HCT116 (cell line): ENCODE results near the gene SYT10.

Experiments used
- CBX3 ChIP-seq: IDR thresholded peaks from 2 replicates; pipeline ENCODE4 v1.6.1; 2012; ENCODE audit warnings: low read depth
- CEBPB ChIP-seq: IDR thresholded peaks from 2 replicates; pipeline ENCODE4 v1.6.1; 2012; ENCODE audit warnings: low read depth
- EZH2 ChIP-seq: fragments of 200-600 bp; sonication (generic); IDR thresholded peaks from 2 replicates; pipeline ENCODE4 v1.6.1; 2017; ENCODE audit warnings: antibody characterized with exemption, mixed run types
- EZH2phosphoT487 ChIP-seq: fragments of 200-600 bp; IDR thresholded peaks from 2 replicates; pipeline ENCODE4 v1.6.1; 2018; ENCODE audit warnings: antibody characterized with exemption, borderline replicate concordance
- FOSL1 ChIP-seq: IDR thresholded peaks from 2 replicates; pipeline ENCODE4 v1.6.1; 2012; ENCODE audit warnings: low read depth
- JUND ChIP-seq: IDR thresholded peaks from 2 replicates; pipeline ENCODE4 v1.6.1; 2012
- POLR2A ChIP-seq: IDR thresholded peaks from 2 replicates; pipeline ENCODE4 v1.7.0; 2011; ENCODE audit warnings: borderline replicate concordance; ENCODE audit not compliant: insufficient read depth, insufficient read length; ENCODE audit errors: extremely low read depth
- POLR2AphosphoS5 ChIP-seq: IDR thresholded peaks from 2 replicates; pipeline ENCODE4 v1.6.1; 2011; ENCODE audit warnings: mild to moderate bottlenecking, low read depth, low read length, moderate library complexity
- RAD21 ChIP-seq: IDR thresholded peaks from 2 replicates; pipeline ENCODE4 v1.6.1; 2012; ENCODE audit warnings: low read depth, mild to moderate bottlenecking
- YY1 ChIP-seq: IDR thresholded peaks from 2 replicates; pipeline ENCODE4 v1.6.1; 2011; ENCODE audit warnings: low read length, low read depth, moderate library complexity, mild to moderate bottlenecking; ENCODE audit not compliant: insufficient replicate concordance; ENCODE audit errors: extremely low read depth
- ZBTB33 ChIP-seq: IDR thresholded peaks from 2 replicates; pipeline ENCODE4 v1.6.1; 2011; ENCODE audit warnings: mild to moderate bottlenecking, low read length, moderate library complexity; ENCODE audit not compliant: insufficient replicate concordance; ENCODE audit errors: extremely low read depth
- ZNF274 ChIP-seq: fragments of 200-500 bp; sonication (Bioruptor generic); IDR thresholded peaks from 2 replicates; pipeline ENCODE4 v1.6.1; 2014; ENCODE audit warnings: mild to moderate bottlenecking, low read depth, low read length, inconsistent platforms
- TF ChIP-seq, protein P1 (sequence below), 3 experiments: fragments of 200-600 bp in 1 of 3; sonication (generic) in 1 of 3; IDR thresholded peaks in 2 of 3; conservative IDR thresholded peaks in 1 of 3; 2 replicates each; pipeline ENCODE4 v1.5.1; 2012 to 2017; ENCODE audit warnings: low read depth in 2 of 3, low read length in 2 of 3, antibody characterized with exemption in 1 of 3, borderline replicate concordance in 1 of 3, control low read depth in 1 of 3, mild to moderate bottlenecking in 1 of 3, mixed read lengths in 1 of 3, mixed run types in 1 of 3, moderate library complexity in 1 of 3; ENCODE audit not compliant: insufficient read depth in 1 of 3
- TF ChIP-seq, protein P2 (sequence below): IDR thresholded peaks from 2 replicates; pipeline ENCODE4 v1.6.1; 2012; ENCODE audit warnings: low read depth

GRCh38 chr12:33439587-33440011, at the start of gene SYT10:
- no peak for TF ChIP-seq POLR2AphosphoS5
- TF ChIP-seq POLR2A: no peak
- TF ChIP-seq RAD21: no peak
- no peak for TF ChIP-seq EZH2phosphoT487
- no peak for TF ChIP-seq EZH2
- TF ChIP-seq CBX3: no peak
- TF ChIP-seq, protein P1, sequence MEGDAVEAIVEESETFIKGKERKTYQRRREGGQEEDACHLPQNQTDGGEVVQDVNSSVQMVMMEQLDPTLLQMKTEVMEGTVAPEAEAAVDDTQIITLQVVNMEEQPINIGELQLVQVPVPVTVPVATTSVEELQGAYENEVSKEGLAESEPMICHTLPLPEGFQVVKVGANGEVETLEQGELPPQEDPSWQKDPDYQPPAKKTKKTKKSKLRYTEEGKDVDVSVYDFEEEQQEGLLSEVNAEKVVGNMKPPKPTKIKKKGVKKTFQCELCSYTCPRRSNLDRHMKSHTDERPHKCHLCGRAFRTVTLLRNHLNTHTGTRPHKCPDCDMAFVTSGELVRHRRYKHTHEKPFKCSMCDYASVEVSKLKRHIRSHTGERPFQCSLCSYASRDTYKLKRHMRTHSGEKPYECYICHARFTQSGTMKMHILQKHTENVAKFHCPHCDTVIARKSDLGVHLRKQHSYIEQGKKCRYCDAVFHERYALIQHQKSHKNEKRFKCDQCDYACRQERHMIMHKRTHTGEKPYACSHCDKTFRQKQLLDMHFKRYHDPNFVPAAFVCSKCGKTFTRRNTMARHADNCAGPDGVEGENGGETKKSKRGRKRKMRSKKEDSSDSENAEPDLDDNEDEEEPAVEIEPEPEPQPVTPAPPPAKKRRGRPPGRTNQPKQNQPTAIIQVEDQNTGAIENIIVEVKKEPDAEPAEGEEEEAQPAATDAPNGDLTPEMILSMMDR (IDR thresholded peaks at IDR 0.05 in 2 of 3, conservative IDR thresholded peaks at IDR 0.05 in 1 of 3; ENCODE audit: borderline replicate concordance in 1 of 3, insufficient read depth in 1 of 3, low read depth in 2 of 3, low read length in 2 of 3): no peak
- no peak for TF ChIP-seq ZNF274
- no peak for TF ChIP-seq CEBPB
- no peak for TF ChIP-seq YY1
- TF ChIP-seq JUND: no peak
- TF ChIP-seq, protein P2, sequence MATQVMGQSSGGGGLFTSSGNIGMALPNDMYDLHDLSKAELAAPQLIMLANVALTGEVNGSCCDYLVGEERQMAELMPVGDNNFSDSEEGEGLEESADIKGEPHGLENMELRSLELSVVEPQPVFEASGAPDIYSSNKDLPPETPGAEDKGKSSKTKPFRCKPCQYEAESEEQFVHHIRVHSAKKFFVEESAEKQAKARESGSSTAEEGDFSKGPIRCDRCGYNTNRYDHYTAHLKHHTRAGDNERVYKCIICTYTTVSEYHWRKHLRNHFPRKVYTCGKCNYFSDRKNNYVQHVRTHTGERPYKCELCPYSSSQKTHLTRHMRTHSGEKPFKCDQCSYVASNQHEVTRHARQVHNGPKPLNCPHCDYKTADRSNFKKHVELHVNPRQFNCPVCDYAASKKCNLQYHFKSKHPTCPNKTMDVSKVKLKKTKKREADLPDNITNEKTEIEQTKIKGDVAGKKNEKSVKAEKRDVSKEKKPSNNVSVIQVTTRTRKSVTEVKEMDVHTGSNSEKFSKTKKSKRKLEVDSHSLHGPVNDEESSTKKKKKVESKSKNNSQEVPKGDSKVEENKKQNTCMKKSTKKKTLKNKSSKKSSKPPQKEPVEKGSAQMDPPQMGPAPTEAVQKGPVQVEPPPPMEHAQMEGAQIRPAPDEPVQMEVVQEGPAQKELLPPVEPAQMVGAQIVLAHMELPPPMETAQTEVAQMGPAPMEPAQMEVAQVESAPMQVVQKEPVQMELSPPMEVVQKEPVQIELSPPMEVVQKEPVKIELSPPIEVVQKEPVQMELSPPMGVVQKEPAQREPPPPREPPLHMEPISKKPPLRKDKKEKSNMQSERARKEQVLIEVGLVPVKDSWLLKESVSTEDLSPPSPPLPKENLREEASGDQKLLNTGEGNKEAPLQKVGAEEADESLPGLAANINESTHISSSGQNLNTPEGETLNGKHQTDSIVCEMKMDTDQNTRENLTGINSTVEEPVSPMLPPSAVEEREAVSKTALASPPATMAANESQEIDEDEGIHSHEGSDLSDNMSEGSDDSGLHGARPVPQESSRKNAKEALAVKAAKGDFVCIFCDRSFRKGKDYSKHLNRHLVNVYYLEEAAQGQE: no peak
- TF ChIP-seq ZBTB33: no peak
- TF ChIP-seq FOSL1: no peak
